ENCODE data around the gene OR2A12. TPM values are rescaled to one million over a fixed set of nuclear protein-coding genes. Genes with fewer than 3 reads are reported as not detected.

The OR2A12 gene
- polyA plus RNA-seq, 1 donor from 2014 or later, result not detected

- Histone ChIP-seq H3K4me2 (ENCODE audit: low read length) (no peak overlapping the region), H3K27me3 (ENCODE audit: insufficient read depth, low read depth, low read length) (no peaks in the 10 kb centered on the region), H3K9me2 (ENCODE audit: insufficient read depth, low read length) (no peaks in the 10 kb centered on the region), H3K27ac (ENCODE audit: low read length) (no peak overlapping the region), H3F3A (ENCODE audit: insufficient read depth, low read length, poor library complexity, severe bottlenecking) (no peaks in the 10 kb centered on the region), H3K4me3 (ENCODE audit: low read length) (no peak overlapping the region), H2AFZ (ENCODE audit: low read depth, low read length) (no peak overlapping the region), H4K20me1 (ENCODE audit: insufficient read depth) (no peaks in the 10 kb centered on the region), H3K36me3 (ENCODE audit: insufficient read depth, low read length) (no peaks in the 10 kb centered on the region), H3K9ac (ENCODE audit: low read length) (no peak overlapping the region), H3K79me2 (replicated peaks; ENCODE audit: insufficient read depth, low read length) (no peaks in the 10 kb centered on the region), H3K9me3 (ENCODE audit: low read length) (no peaks in the 10 kb centered on the region)
- TF ChIP-seq EP300 (conservative IDR thresholded peaks at IDR 0.05; ENCODE audit: poor library complexity, severe bottlenecking), result no peak
- TF ChIP-seq REST (IDR thresholded peaks at IDR 0.05; ENCODE audit: borderline replicate concordance), result no peak
- TF ChIP-seq TAF1 (IDR thresholded peaks at IDR 0.05; ENCODE audit: low read depth), result no peak
- TF ChIP-seq RAD21 (conservative IDR thresholded peaks at IDR 0.05), result no peak
- TF ChIP-seq SMC3 (conservative IDR thresholded peaks at IDR 0.05; ENCODE audit: poor library complexity), result no peak
- no peak for TF ChIP-seq POLR2AphosphoS5 (IDR thresholded peaks at IDR 0.05)
- TF ChIP-seq CTCF (IDR thresholded peaks at IDR 0.05; ENCODE audit: poor library complexity, severe bottlenecking), result no peak
- no peak for TF ChIP-seq EZH2 (IDR thresholded peaks at IDR 0.05; ENCODE audit: borderline replicate concordance, insufficient read depth, low read length, poor library complexity, severe bottlenecking)
- TF ChIP-seq MXI1 (conservative IDR thresholded peaks at IDR 0.05; ENCODE audit: poor library complexity, severe bottlenecking), result no peak
Observed at GRCh38 chr7:144037414-144038035, 48.6 kb upstream of the OR2A12 start.

- H3K79me2 ChIP-seq (replicated peaks; ENCODE audit: insufficient read depth, low read length), result no peaks in the 10 kb centered on the region
- no peaks in the 10 kb centered on the region for H3K9me3 ChIP-seq (ENCODE audit: low read length)
- H3K36me3 ChIP-seq (ENCODE audit: insufficient read depth, low read length), result no peaks in the 10 kb centered on the region
- no peak overlapping the region for H2AFZ ChIP-seq (ENCODE audit: low read depth, low read length)
- no peak overlapping the region for H3K27ac ChIP-seq (ENCODE audit: low read length)
- no peak for TF ChIP-seq MXI1 (conservative IDR thresholded peaks at IDR 0.05; ENCODE audit: poor library complexity, severe bottlenecking)
- no peak for TF ChIP-seq CTCF (IDR thresholded peaks at IDR 0.05; ENCODE audit: poor library complexity, severe bottlenecking)
- no peak for TF ChIP-seq SMC3 (conservative IDR thresholded peaks at IDR 0.05; ENCODE audit: poor library complexity)
- no peak for TF ChIP-seq EZH2 (IDR thresholded peaks at IDR 0.05; ENCODE audit: borderline replicate concordance, insufficient read depth, low read length, poor library complexity, severe bottlenecking)
- TF ChIP-seq POLR2AphosphoS5 (IDR thresholded peaks at IDR 0.05), result no peak
- no peak for TF ChIP-seq REST (IDR thresholded peaks at IDR 0.05; ENCODE audit: borderline replicate concordance)
- no peak for TF ChIP-seq TAF1 (IDR thresholded peaks at IDR 0.05; ENCODE audit: low read depth)
- no peak for TF ChIP-seq EP300 (conservative IDR thresholded peaks at IDR 0.05; ENCODE audit: poor library complexity, severe bottlenecking)
- no peak for TF ChIP-seq RAD21 (conservative IDR thresholded peaks at IDR 0.05)
- H3K4me3 ChIP-seq (ENCODE audit: low read length), result no peak overlapping the region
- H3K9me2 ChIP-seq (ENCODE audit: insufficient read depth, low read length), result no peaks in the 10 kb centered on the region
- H3K9ac ChIP-seq (ENCODE audit: low read length), result no peak overlapping the region
- no peaks in the 10 kb centered on the region for H4K20me1 ChIP-seq (ENCODE audit: insufficient read depth)
- no peaks in the 10 kb centered on the region for H3F3A ChIP-seq (ENCODE audit: insufficient read depth, low read length, poor library complexity, severe bottlenecking)
- no peaks in the 10 kb centered on the region for H3K27me3 ChIP-seq (ENCODE audit: insufficient read depth, low read depth, low read length)
- no peak overlapping the region for H3K4me2 ChIP-seq (ENCODE audit: low read length)
Observed at GRCh38 chr7:144038887-144039286, 47.2 kb upstream of the OR2A12 start.
